Retinal pigment epithelial cell (primary cell): Measurements from ENCODE around the gene ATXN2.
A peak's percentile ranks its signal among the peaks of the same experiment; 100 is the strongest.

Source experiments
- DNase-seq: peaks from one replicate; pipeline ENCODE4 v3.0.0-alpha.2; 2010; ENCODE audit warnings: low read depth
- H3K4me3 ChIP-seq: 2 replicates; pipeline ENCODE4 v1.5.1; 2011; ENCODE audit warnings: mild to moderate bottlenecking, low read length, control low read depth, moderate library complexity
- TF ChIP-seq, protein P1 (sequence below): conservative IDR thresholded peaks from 2 replicates; pipeline ENCODE4 v1.5.1; 2011; ENCODE audit warnings: low read depth, low read length, control low read depth, inconsistent platforms

The ATXN2 gene, protein sequence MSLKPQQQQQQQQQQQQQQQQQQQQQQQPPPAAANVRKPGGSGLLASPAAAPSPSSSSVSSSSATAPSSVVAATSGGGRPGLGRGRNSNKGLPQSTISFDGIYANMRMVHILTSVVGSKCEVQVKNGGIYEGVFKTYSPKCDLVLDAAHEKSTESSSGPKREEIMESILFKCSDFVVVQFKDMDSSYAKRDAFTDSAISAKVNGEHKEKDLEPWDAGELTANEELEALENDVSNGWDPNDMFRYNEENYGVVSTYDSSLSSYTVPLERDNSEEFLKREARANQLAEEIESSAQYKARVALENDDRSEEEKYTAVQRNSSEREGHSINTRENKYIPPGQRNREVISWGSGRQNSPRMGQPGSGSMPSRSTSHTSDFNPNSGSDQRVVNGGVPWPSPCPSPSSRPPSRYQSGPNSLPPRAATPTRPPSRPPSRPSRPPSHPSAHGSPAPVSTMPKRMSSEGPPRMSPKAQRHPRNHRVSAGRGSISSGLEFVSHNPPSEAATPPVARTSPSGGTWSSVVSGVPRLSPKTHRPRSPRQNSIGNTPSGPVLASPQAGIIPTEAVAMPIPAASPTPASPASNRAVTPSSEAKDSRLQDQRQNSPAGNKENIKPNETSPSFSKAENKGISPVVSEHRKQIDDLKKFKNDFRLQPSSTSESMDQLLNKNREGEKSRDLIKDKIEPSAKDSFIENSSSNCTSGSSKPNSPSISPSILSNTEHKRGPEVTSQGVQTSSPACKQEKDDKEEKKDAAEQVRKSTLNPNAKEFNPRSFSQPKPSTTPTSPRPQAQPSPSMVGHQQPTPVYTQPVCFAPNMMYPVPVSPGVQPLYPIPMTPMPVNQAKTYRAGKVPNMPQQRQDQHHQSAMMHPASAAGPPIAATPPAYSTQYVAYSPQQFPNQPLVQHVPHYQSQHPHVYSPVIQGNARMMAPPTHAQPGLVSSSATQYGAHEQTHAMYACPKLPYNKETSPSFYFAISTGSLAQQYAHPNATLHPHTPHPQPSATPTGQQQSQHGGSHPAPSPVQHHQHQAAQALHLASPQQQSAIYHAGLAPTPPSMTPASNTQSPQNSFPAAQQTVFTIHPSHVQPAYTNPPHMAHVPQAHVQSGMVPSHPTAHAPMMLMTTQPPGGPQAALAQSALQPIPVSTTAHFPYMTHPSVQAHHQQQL

DNA sequence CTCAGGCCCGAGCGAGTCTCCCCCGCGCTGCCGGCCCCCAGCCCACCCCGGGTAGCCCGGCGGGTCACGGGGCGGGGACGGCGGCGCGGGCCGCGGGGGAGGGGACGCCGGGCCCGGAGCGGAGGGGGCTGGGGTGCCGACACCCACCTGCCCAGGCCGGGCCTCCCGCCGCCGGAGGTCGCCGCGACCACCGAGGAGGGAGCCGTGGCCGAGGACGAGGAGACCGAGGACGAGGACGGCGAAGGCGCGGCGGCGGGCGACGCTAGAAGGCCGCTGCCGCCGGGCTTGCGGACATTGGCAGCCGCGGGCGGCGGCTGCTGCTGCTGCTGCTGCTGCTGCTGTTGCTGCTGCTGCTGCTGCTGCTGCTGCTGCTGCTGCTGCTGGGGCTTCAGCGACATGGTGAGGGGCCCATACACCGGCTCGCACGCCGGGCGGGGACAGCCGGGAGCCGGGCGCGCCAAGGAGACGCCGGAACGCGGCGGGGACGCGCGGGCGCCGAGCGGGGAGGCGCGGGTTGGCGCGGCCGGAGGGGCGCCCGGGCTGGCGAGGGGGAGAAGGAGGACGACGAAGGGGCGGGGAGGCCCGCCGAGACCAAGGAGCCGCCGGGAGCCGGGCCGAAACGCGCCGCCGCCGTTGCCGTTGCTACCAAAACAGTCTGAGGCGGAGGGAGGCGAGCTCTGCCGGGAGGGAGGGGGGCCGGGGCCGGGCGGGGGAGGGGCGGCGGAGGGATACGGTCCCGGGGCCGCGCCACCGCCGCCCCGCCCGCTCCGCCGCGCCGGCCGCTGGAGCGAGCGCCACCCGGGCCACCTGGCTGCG is at the start of gene ATXN2:
Gene ATXN2 (minus strand): TSS at position 679 of the 816 bp plus-strand sequence. CDS start 281 bp downstream, at position 398.
- TF ChIP-seq, protein P1, sequence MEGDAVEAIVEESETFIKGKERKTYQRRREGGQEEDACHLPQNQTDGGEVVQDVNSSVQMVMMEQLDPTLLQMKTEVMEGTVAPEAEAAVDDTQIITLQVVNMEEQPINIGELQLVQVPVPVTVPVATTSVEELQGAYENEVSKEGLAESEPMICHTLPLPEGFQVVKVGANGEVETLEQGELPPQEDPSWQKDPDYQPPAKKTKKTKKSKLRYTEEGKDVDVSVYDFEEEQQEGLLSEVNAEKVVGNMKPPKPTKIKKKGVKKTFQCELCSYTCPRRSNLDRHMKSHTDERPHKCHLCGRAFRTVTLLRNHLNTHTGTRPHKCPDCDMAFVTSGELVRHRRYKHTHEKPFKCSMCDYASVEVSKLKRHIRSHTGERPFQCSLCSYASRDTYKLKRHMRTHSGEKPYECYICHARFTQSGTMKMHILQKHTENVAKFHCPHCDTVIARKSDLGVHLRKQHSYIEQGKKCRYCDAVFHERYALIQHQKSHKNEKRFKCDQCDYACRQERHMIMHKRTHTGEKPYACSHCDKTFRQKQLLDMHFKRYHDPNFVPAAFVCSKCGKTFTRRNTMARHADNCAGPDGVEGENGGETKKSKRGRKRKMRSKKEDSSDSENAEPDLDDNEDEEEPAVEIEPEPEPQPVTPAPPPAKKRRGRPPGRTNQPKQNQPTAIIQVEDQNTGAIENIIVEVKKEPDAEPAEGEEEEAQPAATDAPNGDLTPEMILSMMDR = no peak
- H3K4me3 ChIP-seq = peak within 1 kb of the TSS; percentile 90
- DNase-seq = no peak

DNA sequence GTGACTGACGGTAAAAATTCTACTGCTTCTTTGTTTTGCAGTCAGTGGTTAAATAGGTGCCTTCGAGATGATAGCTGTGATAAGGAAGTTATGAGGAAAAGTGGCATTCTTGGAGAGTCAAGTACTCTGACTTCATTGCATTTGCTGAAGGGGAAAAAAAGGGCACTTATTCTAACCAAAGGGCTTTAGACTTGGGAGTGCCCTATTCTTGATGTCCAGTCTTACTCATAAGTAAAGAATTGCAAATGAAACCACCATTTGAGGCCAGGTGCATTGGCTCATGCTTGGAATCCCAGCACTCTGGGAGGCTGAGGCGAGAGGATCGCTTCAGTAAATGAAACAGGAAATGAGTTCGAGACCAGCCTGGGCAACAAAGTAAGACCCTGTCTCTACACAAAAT is 46.3 kb upstream of the ATXN2 start:
- no peak for DNase-seq

DNA sequence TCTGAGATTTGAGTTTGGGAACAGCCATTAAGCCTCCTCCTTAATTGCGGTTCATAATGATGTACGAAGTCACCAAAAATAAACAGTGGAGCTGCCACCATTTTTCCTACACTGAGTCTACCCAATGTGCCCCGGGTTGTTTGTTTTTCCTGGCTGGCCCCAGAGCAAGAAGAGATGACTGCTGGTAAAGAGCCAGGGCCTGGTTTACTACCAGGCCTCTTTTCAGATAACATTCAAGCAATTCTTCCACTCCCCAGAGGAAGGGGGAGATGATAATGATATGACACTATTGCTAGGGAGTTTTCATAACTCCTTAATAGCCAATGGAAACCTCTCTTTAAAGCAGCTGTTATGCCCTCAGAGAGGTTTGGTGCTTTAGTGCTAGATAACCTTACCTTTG is 44.3 kb upstream of the ATXN2 start:
- DNase-seq = no peak
- TF ChIP-seq, protein P1 = no peak
- H3K4me3 ChIP-seq = no peak overlapping the region

More for the DNA sequence above, 46.3 kb upstream of the ATXN2 start:
- H3K4me3 ChIP-seq = no peak overlapping the region
- TF ChIP-seq, protein P1 = no peak

DNA sequence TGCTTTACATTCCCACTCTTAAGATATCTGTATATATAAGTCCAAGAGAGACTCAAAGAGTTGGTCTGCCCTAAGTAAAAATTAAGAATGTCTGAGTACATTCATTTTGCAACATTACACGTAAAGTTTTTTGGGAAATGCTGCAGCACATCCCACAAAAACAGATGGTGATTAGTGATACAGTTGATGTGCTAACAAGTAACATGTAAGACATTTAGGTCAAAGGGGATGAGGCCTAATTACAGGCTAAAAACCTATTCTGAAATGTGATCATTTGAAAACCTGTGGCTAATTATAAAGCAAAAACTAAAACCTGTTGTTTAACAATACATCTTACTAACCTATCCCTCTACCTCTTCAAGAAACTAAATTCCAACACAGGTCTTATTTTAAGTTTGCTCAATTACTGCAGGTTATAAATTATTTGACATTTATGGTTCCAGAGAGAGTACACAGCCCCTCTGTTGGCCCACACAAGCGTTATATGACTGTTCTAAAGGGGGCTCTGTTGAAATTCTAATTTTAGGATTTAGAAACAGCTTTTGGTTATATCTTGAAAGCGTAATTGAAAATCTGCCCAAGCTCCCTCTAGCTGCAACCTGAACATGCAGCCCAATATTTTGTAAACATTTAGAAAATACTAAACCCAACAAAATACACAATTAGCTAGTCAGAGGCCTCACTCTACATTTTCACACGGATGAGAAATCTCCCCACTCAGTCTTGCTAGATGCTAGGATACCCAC is 43.7 kb upstream of the ATXN2 start:
- H3K4me3 ChIP-seq = no peak overlapping the region
- no peak for DNase-seq
- TF ChIP-seq, protein P1 = peak; percentile 25

DNA sequence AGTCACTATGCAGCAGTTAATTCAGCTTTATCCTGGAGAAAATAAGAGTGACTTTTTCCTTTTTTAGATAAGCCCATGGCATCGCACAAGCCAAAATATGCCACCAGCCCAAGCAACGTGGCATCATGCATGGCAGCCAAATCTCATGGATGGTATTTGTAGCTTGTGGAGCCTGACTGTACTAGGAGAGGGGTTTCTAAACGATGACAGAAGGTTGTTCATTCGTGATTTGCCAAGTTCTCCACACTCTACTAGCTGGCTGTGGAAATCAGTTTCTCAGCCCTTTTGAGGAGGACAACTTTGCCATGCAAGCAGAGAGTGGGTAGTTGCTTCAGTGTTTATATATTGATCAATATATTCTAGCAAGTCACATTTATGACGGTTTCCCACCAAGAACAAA is 41.4 kb upstream of the ATXN2 start:
- H3K4me3 ChIP-seq = no peak overlapping the region
- DNase-seq = no peak
- TF ChIP-seq, protein P1 = no peak

DNA sequence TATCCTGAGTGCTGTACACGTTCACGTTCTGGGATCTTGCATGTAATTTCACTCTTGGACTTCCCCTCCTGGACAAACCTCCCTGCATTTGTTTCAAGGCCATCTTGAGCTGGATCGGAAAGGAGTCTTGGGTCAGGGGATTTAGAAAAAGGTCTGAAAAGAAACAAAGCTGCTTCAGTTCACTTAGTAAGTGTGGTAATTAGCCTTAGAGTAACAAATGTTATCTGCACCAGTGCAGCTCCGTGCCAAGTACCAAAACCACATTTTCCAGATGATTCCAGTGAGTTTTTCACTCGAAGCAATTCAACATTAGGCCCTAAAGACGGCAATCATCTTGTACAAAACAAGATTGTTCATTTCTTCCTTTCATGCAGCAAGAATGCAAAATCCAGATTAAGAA is 39.4 kb upstream of the ATXN2 start:
- H3K4me3 ChIP-seq = no peak overlapping the region
- TF ChIP-seq, protein P1 = no peak
- peak; percentile 88 for DNase-seq
